Left ventricle myocardium inferior (tissue), 1 donor: Measurements from ENCODE around the gene P4HA3. TPM values are rescaled to one million over a fixed set of nuclear protein-coding genes. Genes with fewer than 3 reads are reported as not detected.

ENCODE experiments used
- DNase-seq: peaks from one replicate; pipeline ENCODE4 v3.0.0-alpha.2; 2020
- H3K27ac ChIP-seq: fragments of 200-600 bp; replicated peaks from 2 replicates; pipeline ENCODE4 v1.8.0; 2021
- H3K27me3 ChIP-seq: fragments of 200-600 bp; 2 replicates; pipeline ENCODE4 v1.8.0; 2021; ENCODE audit warnings: low read depth
- H3K36me3 ChIP-seq: fragments of 200-600 bp; 2 replicates; pipeline ENCODE4 v1.8.0; 2021
- H3K4me1 ChIP-seq: fragments of 200-600 bp; 2 replicates; pipeline ENCODE4 v1.8.0; 2021
- H3K4me3 ChIP-seq: fragments of 200-600 bp; 2 replicates; pipeline ENCODE4 v1.8.0; 2021; ENCODE audit warnings: mild to moderate bottlenecking, moderate library complexity
- H3K9me3 ChIP-seq: fragments of 200-600 bp; replicated peaks from 2 replicates; pipeline ENCODE4 v1.8.0; 2021
- intact Hi-C: fragments of 100-400 bp; cut with micrococcal nuclease; formaldehyde crosslinking; loops from one replicate; pipeline ENCODE4 v1.11.0; 2022
- total RNA-seq: library from RNA; stranded (reverse); fragmentation: NEBNext Ultra II Directional; extraction: Animal tissue kit (Norgen Biotek cat#: 25700); gene quantifications from one replicate; pipeline ENCODE4 v1.2.1, GENCODE V29; 2021
- TF ChIP-seq, protein P1 (sequence below): fragments of 200-600 bp; IDR thresholded peaks from 2 replicates; pipeline ENCODE4 v1.8.0; 2021; ENCODE audit warnings: antibody characterized with exemption, mild to moderate bottlenecking, borderline replicate concordance
- donor health status: DM: no; HTN: yes; CAD: no; lungs with severe emphysema.

Gene P4HA3
- total RNA-seq, 1 donor from 2014 or later: 0.16 TPM

DNA sequence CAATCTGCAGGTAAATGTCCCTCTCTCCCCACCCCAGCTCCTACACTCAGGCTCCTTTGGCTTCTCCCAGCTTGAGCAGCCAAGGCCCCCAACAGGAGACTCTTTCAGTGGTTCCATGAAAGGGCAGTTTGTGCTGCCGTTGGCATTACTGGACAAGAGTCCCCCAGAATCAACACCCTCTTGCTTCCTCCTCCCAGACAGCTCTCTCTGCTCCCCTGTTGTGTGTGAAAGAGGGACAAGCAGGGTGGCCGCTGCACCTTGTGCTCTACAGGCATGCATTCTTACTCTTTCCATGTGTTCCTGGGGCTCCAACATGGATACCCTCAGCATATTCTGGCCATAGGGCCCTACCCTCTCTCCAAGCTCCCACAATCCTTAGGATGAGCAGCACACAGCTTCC is 48.7 kb downstream of the P4HA3 start:
- no peak overlapping the region for H3K27ac ChIP-seq
- no peak overlapping the region for H3K4me3 ChIP-seq
- H3K9me3 ChIP-seq: peaks cover 11% of the 10 kb centered on the region
- TF ChIP-seq, protein P1, sequence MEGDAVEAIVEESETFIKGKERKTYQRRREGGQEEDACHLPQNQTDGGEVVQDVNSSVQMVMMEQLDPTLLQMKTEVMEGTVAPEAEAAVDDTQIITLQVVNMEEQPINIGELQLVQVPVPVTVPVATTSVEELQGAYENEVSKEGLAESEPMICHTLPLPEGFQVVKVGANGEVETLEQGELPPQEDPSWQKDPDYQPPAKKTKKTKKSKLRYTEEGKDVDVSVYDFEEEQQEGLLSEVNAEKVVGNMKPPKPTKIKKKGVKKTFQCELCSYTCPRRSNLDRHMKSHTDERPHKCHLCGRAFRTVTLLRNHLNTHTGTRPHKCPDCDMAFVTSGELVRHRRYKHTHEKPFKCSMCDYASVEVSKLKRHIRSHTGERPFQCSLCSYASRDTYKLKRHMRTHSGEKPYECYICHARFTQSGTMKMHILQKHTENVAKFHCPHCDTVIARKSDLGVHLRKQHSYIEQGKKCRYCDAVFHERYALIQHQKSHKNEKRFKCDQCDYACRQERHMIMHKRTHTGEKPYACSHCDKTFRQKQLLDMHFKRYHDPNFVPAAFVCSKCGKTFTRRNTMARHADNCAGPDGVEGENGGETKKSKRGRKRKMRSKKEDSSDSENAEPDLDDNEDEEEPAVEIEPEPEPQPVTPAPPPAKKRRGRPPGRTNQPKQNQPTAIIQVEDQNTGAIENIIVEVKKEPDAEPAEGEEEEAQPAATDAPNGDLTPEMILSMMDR: no peak
- intact Hi-C loops: no loop called here
- H3K27me3 ChIP-seq: no peaks in the 10 kb centered on the region
- no peak for DNase-seq
- H3K4me1 ChIP-seq: no peaks in the 10 kb centered on the region
- no peaks in the 10 kb centered on the region for H3K36me3 ChIP-seq

DNA sequence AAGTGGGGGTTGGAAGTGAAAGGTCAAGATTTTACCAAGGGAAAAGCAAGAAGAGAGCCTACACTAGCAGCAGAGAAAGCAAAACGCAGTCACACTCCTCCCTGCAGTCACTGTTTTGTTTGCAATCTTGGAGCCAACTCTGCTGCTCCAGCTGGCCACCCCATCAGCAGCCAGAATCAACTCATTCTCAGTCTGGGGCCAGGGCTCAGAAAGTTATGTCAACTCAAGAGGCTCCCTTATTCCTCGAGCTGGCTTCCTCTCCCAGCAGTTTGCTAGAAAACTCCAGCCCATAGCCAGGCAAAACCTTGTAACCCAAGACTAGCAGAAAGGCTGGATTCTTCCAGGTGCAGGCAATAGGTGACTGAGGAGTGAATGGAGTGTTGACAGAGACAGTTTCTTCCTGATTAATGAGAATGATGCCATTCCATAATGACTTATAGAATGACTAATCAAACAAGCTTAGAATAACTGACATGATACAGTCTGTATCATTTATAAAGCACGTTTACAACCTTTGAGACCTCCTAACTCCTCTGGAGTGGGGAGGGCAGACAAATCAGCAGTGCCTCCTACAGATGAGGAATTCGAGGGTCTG is 53.4 kb downstream of the P4HA3 start:
- Histone ChIP-seq H3K4me3 (no peak overlapping the region), H3K4me1 (no peaks in the 10 kb centered on the region), H3K27ac (no peak overlapping the region), H3K9me3 (peaks cover 11% of the 10 kb centered on the region), H3K27me3 (no peaks in the 10 kb centered on the region), H3K36me3 (peaks cover 22% of the 10 kb centered on the region)
- TF ChIP-seq, protein P1: no peak
- peak; percentile 55 for DNase-seq
- intact Hi-C loops: loop anchor here (5.0 to 10.0 kb wide), 2 partner anchors 77 to 189 kb away; no protein-coding TSS in a partner anchor

DNA sequence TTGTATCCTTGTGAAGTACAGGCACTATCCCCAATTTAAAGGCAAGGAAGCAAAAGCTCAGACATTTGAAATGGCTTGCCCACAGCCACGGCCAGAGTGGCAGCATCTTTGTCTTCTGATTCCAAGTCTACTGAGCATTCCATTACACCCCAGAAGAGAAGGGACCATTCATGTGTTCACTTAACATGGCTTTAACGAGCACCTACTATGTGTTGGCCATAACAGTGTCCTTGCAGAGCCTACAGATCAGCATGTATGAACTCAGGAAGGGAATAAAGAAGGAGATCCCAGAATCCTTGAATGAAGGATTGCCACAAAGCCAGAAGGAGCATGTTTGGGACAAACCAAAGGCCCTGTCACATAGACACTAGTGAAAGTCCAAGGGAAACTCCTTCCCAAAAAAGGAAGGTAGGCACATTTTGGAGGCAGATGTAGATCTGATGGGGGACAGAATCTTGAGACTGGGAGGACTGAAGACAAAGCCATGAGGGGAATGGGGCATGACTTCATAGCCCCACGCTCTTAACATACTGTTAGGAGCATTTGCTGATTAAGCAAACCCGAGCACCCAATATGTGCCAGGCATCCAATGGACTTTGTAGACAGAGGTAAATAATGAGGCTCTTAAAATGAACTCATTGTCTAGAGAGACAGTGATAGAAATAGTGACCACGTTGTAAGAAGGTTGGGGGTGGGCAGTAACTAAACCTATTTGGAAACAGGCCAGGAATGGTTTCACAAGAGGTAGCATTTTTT is 54.9 kb downstream of the P4HA3 start:
- TF ChIP-seq, protein P1: no peak
- Histone ChIP-seq H3K9me3 (peaks cover 11% of the 10 kb centered on the region), H3K4me3 (no peak overlapping the region), H3K27ac (no peak overlapping the region), H3K36me3 (peaks cover 37% of the 10 kb centered on the region), H3K4me1 (no peaks in the 10 kb centered on the region), H3K27me3 (no peaks in the 10 kb centered on the region)
- intact Hi-C loops: loop anchor here (5.0 to 10.0 kb wide), 2 partner anchors 78 to 191 kb away; no protein-coding TSS in a partner anchor
- DNase-seq: no peak

DNA sequence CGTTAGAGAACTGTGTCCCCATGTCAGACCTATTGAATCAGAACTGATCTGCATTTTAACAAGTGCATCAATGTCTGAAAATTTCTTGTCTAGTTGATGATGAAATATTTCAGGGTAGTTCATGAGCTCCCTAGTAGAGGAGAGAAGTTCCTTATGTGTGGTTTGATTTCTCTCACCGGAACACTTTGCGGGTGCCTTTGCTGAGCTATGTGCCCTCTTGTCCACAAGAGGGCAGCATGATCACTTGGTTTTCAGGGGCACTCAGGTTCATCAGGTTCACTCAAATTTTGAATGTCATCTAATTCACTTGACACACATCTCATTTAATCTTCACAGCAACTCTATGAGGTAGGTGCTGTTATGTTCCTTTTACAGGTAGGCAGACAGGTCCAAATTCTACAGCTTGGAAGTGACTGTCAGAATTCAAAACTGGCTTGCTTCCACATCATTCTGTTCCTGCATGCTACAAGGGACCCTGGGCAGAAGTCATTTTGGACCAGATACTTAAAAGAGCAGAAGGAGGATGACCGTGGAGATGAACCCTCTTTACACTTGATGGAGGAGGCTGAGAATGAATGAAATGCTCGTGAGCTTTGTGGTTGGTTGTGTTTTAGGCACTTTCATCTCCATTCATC is 55.6 kb downstream of the P4HA3 start:
- no peak for DNase-seq
- no peaks in the 10 kb centered on the region for H3K27me3 ChIP-seq
- intact Hi-C loops: loop anchor here (5.0 to 10.0 kb wide), 2 partner anchors 79 to 191 kb away; no protein-coding TSS in a partner anchor
- H3K4me3 ChIP-seq: no peak overlapping the region
- no peak overlapping the region for H3K27ac ChIP-seq
- H3K36me3 ChIP-seq: peaks cover 44% of the 10 kb centered on the region
- no peaks in the 10 kb centered on the region for H3K4me1 ChIP-seq
- TF ChIP-seq, protein P1: peak; percentile 93
- peaks cover 5% of the 10 kb centered on the region for H3K9me3 ChIP-seq

DNA sequence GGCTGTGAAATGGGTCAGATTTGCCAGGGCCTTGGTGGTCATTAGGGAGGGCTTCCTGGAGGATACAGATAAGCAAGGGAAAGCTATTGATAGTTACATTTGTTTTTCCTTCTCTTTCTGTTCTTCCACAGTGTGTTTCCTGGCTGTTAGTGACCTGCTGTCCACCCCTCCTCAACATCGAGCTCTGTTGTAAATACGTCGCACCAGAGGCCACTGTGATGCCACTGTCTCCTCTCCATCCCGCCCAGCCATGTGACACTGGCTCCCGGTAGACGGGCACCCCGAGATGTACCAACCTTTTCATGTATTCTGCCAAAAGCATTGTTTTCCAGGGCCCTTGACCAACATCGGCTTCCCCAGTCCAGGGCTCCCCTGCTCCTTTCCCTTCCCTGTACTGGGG is 58.1 kb downstream of the P4HA3 start:
- H3K36me3 ChIP-seq: peaks cover 68% of the 10 kb centered on the region
- no peaks in the 10 kb centered on the region for H3K27me3 ChIP-seq
- no peak for DNase-seq
- no peaks in the 10 kb centered on the region for H3K4me1 ChIP-seq
- TF ChIP-seq, protein P1: no peak
- no peak overlapping the region for H3K4me3 ChIP-seq
- intact Hi-C loops: loop anchor here (10.0 kb wide), 1 partner anchor 81 kb away; no protein-coding TSS in a partner anchor
- no peak overlapping the region for H3K27ac ChIP-seq
- no peaks in the 10 kb centered on the region for H3K9me3 ChIP-seq
